GM18867 (cell line): ENCODE measurements around the gene PNMA6E.

ENCODE experiments used
- ATAC-seq: cut with Tn5 transposase; IDR thresholded peaks from one replicate; pipeline ENCODE4 v1.9.1; 2021; ENCODE audit warnings: mild to moderate bottlenecking, moderate library complexity; ENCODE audit not compliant: unreplicated experiment

Gene PNMA6E

DNA sequence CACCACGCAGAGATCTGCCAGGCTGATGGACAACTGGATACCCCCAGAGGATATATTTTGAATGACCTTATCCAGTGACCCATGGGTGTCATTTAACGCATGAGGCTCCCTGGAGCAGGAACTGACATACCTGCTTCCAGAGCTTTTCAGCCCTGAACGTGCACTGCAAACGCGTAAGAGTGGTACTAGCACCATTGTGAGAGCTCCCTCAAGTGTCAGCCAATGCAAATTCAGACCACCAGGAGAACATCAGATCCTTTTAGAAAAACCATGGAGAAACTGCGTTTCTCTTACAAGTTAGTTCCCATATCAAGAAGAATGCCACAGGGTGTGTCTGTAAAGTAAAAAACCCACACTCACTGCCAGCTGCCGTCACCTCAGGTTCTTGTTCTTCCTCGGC lies 37.4 kb upstream of the PNMA6E start:
- ATAC-seq = no peak

DNA sequence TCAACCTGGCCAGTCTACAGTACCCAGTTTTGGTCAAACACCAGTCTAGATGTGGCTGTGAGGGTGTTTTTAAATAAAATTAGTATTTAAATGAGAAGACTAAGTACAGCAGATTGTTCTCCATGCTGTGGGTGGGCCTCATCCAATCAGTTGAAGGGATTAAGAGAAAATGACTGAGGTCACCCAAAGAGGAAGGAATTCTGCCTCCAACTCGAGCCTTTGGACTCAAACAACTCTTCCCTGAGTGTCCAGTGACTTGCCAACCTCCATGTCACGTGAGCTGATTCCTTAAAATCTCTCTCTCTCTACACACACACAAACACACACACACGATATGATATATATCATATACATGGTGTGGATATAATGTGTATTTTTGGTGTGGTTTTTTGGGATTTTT lies 34.7 kb upstream of the PNMA6E start:
- ATAC-seq = no peak

DNA sequence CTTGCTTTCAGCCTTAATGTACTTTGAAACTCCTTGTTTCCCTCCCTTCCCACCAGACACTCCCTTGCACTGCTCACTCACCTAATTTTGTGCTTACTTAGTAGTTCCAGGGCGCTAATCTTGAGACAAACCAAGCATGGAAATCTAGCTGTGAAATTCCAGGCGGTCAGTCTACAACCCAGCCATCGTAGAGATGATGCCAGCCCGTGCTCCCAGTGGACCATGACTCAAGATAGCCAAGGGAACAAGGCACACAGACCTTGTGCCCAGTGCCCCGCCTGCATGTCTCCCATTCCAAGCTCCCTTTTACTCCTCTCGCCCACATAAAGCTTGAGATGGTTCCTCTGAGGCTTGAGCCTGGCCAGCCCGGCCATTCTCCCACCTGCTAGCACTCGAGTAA lies 33.7 kb upstream of the PNMA6E start:
- ATAC-seq = no peak

DNA sequence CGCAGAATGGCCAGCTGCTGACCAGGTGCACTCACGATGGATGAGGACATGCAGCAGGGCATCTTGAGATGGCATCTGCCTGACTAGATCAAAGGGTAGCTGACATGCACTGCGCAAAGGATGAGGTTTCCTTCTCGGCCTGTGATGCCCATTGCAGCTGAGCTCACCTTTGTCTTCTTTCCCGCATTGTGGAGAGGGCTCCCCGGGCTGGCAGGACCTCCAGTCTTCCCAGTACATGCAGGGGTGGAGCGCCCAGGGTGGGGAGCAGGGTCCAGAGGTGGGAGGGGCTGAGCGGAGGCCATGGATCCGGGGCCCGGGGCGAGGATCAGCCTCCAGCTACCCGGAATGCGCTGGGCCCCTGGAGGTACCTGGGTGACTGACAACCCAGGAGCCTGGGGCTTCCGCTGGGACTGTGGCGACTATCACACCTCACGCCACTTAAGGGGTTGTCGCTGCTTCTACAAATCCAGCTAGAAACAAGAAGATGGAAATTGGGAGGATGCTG lies 32.7 kb upstream of the PNMA6E start:
- no peak for ATAC-seq

DNA sequence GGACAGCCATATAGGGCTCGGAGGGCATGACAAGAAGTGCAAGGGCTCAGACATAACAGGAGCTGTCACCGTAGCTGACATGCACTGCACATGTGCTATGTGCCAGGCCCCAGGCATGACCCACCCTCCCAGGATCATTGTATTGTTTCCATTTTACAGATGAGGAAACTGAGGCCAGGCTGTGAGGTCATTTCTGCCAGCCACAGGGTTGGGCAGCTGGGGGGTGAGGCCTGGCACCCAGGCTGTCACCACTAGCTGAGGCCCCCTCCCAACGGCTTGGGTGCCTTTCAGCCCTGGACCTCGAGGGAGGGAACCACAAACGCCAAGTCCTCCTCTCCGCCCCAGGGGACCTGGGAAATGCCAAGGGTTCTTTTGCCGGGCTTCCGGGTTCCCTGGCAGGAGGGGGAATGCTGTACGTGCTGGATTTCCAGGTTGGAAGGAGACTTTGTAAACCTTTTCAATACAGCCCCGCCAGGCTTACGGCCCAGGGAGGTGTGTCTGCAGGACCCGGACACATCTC lies 32.1 kb upstream of the PNMA6E start:
- no peak for ATAC-seq

DNA sequence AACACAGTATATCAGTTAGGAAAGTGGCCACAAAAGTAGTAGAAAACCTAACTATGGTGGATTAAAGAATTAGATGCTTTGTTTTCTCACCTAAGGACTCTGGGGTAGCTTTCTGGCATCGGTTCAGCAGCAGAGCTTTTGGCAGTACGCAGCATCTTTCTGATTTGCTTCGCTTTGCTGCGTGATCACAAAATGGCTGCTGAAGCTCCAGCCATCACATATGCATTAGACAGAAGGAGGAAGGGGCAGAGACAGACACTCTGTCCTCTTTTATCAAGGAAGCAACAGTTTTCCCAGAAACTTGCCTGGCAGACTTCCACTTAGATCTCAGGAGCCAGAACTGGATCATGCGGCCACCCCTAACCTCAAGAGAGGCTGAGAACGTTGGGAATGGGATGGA lies 29.6 kb upstream of the PNMA6E start:
- no peak for ATAC-seq

DNA sequence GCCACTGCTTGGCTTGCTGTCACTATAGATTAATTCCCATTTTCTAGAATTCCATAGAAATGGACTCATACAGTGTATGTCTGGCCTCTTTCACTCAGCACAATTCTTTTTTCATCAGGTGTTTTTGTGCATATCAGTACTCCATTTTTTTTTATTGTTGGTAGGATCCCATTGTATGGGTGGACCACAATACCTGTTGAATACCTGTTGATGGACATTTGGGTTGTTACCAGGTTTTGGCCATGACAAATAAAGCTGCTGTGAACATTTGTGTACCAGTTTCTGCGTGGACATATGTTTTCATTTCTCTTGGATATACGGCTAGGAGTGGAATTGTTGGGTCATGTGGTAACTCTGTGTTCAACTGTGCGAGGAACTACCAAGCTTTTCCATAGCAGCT lies 25.1 kb upstream of the PNMA6E start:
- ATAC-seq = no peak

DNA sequence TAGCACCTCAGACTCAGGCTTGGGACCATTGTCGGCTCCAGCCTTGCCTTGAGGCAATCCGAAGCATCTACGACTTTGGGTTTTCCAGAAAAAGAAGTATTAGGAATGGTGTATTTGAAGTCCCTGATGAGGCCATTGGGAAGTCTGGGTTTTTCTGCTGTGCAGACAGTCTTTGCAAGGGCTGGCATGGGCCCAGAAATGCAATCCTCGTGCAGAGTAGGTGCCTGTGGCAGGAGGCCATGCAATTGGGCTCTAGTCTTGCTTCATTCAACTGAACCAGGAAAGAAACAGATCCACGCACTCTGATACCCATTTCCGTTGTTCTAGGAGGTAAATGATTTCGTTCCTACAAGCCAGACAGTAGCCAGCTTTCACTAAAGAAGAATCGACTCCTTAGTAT lies 22.5 kb upstream of the PNMA6E start:
- no peak for ATAC-seq

DNA sequence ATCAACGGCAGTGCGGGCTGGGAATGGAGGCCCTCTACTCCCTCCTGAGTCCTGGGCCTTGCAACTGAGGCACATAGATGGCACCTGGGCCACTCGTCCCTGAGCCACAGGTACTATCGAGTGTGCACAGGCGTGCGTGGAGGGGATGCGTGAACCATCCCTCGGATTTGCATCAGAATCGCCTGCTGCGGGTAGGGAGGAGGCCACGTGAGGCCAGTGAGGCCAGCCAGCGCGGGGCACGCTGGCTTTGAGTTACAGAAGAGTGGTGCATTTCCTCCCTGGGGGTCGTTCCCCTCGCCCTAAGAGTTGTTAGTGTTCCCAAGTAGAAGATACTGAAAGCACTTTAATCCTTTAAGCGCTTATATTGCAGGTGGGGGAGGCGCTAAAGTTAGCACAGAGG lies 20.7 kb upstream of the PNMA6E start:
- ATAC-seq = no peak

DNA sequence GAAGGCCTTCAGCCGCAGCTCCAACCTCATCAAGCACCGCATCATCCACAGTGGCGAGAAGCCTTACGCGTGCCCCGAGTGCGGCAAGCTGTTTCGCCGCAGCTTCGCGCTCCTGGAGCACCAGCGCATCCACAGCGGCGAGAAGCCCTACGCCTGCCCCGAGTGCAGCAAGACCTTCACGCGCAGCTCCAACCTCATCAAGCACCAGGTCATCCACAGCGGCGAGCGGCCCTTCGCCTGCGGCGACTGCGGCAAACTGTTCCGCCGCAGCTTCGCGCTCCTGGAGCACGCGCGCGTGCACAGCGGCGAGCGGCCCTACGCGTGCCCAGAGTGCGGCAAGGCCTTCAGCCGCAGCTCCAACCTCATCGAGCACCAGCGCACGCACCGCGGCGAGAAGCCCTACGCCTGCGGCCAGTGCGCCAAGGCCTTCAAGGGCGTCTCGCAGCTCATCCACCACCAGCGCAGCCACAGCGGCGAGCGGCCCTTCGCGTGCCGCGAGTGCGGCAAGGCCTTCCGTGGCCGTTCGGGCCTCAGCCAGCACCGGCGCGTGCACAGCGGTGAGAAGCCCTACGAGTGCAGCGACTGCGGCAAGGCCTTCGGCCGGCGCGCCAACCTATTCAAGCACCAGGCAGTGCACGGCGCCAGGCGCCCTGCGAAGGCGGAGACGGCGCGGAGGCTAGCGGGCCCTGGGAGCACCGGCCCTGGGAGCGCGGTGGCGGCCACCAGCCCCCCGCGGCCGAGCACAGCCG lies 19.9 kb upstream of the PNMA6E start:
- ATAC-seq = no peak

DNA sequence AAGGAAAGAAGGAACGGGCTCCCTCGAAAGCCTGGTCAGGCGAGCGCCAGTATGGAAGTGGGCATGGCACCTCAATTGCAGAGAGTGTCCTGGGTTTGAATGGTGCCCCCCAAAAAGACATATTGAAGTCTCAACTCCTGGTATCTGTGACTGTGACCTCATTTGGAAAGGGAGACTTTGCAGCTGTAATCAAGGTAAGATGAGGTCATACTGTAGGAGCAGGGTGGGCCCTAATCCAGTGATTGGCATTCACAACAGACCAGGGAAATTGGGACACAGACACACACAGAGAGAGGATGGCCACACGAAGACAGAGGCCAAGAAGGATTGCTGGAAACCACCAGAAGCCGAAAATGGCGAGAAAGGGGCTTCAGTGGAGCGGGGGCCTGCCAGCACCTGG lies 16.5 kb upstream of the PNMA6E start:
- ATAC-seq = no peak

DNA sequence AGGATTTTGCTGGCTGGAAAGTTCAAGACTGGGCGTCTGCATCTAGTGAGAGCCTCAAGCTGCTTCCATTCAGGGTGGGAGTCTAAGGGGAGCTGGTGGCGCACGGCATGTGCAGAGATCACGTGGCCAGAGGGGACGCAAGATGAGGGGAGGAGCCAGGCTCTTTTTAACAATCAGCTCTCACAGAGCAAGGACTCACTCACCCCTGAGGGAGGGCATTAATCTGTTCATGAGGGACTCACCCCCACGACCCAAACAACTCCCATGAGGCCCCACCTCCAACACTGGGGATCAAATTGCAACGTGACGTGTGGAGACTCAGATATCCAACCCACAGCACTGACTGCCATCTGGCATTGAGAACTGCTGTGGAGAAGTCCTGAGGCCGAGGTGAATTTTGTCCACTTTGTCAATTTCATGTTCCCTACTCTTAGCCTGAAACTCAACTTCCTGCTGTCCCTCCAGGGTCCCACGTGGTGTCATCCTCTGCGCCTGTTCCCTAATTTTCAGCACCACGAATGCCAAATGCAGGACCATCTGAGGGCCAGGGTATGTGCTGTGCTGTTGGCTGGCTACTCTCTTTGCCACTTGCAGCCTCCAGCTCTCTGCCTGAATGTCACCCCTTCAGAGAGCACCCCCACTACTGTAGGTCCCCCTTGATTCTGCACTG lies 15.8 kb upstream of the PNMA6E start:
- ATAC-seq = no peak

DNA sequence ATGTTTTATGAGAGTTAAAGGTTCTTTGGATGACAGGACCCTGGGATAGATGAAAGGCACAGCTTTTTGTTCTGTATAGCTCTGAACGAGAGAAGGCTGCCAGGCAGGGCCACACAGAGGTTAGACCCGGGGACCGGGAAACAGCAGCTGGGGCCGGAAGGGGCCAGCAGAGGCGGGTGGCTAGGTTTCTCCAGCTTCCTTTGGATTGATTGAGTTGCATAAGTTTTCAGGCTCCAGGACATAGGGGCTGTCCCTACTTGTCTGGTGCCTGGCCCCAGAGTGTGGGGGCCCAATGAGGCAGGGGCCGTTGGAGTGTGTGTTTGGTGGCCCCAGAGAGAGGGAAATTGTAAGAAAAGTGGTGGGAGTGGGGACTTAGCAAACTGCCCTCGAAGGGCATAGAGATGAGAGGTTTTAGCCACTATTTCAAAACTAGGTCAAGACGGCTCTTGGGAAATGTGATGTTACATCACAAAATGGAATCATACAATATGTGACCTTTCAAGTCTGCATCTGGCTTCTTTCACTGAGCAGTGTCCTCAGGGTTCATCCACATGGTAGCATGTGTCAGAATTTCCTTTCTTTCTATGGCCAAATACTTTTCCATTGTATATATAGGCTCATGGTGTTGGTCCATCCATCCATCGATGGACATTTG lies 13.8 kb upstream of the PNMA6E start:
- ATAC-seq = no peak

DNA sequence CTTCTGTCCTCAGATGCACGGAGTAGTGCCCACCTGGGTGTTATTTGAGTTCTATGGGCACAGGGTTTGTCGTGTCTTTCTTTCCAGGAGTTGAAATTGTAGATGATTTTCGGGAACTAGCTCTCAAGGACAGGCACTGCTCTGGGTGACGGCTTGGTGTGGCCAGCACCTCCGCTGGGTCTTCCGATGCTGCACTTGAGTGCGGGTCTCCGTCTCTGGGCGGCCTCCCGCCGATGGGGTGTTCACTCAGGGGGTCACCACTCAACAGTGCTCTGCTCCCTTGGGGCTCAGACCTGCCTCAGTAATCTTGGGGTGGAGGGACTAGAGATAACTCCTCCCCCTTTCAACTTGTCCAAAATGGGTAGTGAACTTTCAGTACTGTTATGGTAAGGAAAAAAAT lies 12.6 kb upstream of the PNMA6E start:
- no peak for ATAC-seq

DNA sequence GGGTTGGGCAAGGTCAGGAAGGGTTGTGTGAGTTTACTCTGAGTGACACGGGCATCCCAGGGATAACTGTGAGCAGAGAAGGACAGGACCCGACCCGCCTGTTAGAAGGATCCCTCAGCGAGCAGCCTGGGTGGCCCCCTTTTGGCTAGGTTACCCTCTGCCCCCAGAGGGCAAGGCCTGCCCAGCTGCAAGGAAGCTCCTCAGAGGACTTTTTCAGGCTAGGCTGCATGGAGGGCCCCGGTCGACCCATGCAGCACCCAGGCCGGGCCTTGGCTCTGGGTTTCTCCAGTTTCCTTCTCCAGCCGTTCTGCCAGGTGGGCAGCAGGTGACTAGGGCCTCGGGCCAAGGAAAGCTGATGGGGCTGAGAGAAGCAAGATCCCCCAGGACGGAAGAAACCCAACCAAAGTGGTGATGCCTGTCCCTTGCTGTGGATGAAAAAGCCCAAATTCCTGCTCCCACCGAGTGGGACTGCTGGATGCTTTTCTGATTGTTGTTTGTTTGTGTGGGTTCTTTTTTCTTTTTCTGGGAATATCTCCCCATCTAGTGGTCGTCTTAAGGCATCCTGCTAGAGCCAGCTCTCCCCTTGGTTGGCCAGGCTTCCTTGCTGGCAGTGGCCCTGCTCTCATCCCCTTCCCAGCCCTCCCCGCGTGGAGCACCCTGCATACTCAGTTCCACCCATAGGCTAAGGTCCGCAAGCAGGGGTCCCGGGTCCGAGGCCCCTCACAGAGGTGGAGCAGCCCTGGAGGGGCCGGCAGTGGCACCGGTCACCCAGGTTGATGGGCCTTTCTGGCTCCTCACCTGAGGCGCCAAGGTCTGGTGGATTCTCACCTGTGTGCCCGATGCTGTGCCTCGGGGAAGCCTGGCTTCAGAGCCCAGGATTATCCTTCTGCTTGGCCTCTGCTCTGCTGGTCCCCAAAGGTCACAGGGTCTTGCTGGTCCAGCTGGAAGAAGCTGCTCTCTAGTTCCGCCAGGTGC lies 11.9 kb upstream of the PNMA6E start:
- ATAC-seq = no peak

DNA sequence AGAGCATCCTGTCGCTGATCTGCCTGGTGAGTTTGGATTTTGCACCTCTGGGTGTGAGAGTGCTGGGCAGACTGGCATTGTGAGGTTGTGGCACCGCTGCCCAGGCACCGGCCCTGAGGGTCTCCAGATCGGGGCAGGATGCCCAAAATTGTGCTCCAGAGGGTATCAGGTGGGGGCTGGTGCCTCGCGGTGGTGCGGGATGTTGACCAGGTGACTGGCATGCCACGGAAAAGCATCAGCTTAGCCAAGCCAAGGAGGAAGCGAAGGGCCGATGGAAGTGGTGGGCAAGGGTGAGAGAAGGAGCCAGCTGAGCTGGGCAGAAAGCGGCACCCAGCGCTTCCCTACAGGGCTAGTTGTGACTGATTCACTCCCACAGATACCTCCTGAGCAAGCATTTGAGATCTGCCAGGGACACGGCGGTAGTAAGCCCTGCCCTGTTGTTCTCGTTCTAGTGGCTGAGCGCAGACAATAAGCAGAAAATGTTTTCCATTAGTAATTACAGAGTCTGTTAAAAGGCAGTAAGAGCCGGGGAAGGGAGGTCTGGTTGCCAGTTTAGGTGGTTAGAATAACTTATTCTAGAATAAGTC lies 10.9 kb upstream of the PNMA6E start:
- ATAC-seq = no peak

DNA sequence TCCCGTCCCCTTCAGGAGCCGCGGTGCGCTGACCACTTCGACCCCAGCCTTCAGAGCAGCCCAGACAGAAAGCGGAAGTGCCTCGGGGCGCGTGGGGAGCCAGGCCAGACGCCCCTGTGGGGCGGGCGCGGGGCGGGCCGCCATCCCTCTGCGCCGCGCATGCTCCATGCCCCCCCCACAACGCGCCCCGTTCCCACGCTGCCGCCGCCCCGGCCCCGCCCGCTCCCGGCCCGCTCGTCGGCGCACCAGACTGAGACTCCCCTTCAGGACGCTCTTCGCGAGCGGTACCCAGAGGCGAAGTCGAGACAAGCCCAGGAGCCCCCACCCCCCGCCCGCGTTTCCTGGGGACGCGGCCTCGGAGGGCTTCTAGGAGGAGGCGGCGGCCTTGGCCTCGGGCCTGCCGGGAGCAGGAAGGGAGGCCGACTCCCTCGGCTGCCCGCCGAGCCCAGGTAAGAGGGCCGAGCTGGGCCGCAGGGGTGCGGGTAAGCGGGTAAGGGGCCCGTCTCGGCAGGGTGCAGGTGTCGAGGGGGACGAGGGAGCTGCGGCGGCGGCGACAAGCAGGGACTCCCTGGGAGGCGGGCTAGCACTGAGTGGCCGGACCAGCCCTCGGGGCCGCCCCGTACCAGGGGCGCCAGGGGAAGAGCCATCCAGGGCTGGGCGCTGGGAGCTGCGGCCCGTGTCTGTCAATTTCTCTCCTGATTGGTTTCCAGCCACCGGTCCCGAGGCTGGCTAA lies 10.3 kb upstream of the PNMA6E start, which contains the start of gene ZFP92:
Gene ZFP92 (plus strand): TSS at position 218 of the 733 bp plus-strand sequence. CDS start 6,851 bp downstream, outside the sequence.
- no peak for ATAC-seq

DNA sequence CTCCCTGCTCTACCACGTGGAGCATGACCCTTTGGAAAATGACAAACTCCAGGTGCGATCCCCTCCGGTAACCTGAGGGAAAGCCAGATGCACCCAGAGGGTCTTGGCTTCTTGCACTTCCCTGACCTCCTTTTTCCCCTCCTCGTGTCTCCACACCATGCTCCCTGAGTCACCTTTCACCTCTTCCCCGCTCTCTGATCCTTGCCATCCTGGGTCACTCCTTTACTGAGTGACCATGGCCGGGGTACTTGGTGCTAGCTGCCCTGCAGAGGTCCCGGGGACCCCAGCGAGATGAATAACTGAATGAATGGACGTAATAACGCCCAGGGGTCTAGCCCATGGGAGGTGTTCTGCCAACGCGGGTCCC lies 9.7 kb upstream of the PNMA6E start:
- ATAC-seq = no peak

DNA sequence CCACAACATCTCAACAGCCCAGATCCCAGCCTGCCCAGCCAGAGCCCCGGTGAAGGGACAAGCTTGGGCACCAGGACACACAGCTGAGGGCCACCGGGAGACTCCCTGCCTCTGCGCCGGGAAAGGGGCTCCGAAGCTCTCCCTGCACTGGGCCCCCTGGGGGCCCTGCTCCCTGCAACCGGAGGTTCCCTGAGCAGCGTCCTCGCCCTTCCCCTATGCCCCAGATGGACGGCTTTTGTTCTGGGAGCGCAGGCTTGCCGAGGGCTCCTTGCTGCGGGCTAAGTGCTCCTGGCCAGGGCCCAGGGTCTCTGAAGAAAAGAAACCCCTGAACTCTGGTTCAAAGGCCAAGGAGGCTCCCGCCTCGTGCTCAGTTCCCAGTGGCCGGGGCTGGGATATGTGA lies 9.2 kb upstream of the PNMA6E start:
- no peak for ATAC-seq
